Measurements from ENCODE around the gene CYP26B1. TPM values are rescaled to one million over a fixed set of nuclear protein-coding genes. Genes with fewer than 3 reads are reported as not detected.

Gene CYP26B1
- total RNA-seq, 1 experiment from 2014 or later = 0.20 TPM

DNA sequence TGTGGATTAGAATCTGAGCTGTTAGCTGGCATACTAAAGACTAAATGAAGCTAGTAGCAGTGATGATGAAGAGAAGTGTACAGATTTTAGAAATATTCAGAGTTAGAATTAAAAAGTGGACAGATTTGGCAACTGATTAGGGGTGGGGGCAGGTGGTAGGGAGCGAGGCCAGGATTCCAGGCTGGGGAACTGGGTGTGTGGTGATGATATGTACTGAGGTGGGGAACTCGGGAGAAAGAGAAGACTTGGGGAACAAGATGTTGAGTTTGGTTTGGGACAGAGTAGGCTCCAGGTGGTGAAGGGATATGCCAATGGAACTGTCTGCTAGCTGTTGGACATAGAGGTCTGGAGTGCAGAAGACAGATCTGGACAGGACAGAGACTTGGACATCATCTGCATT, 9.2 kb upstream of the CYP26B1 start:
- Mint-ChIP-seq H3K4me1 (peaks cover 0 to 4% of the 10 kb centered on the region in 2 experiments; a peak in 1 of 4 replicates), H3K4me3 (no peak overlapping the region), H3K36me3 (ENCODE audit: insufficient read depth in 1 of 3, low read depth in 3 of 3) (no peaks in the 10 kb centered on the region), H3K27ac (no peak overlapping the region), H3K27me3 (ENCODE audit: low read depth) (peaks cover 42% of the 10 kb centered on the region), H3K9me3 (no peaks in the 10 kb centered on the region)
- Histone ChIP-seq H4K20me1 (ENCODE audit: control insufficient read depth, insufficient read depth, insufficient read length) (no peaks in the 10 kb centered on the region), H3K18ac (ENCODE audit: insufficient read length, low read depth, low read length) (no peak overlapping the region), H2BK5ac (ENCODE audit: insufficient read length, low read length) (no peak overlapping the region), H3K4me2 (ENCODE audit: insufficient read depth, insufficient read length, low read length) (no peak overlapping the region), H3K14ac (ENCODE audit: insufficient read depth, low read length) (no peak overlapping the region), H3K4me1 (ENCODE audit: insufficient read depth, low read length) (no peaks in the 10 kb centered on the region), H3K23me2 (ENCODE audit: insufficient read length, low read depth, low read length, poor library complexity, severe bottlenecking) (no peaks in the 10 kb centered on the region), H4K91ac (ENCODE audit: insufficient read length, low read depth, low read length) (no peak overlapping the region), H3T11ph (ENCODE audit: low read length) (no peak overlapping the region), H2BK15ac (ENCODE audit: low read depth, low read length) (no peak overlapping the region), H3K27ac (ENCODE audit: insufficient read length, low read depth, low read length) (no peak overlapping the region), H2BK12ac (ENCODE audit: insufficient read length, low read depth, low read length) (no peak overlapping the region), H3K9ac (ENCODE audit: extremely low read depth, insufficient read length, low read length) (no peak overlapping the region), H3K79me2 (ENCODE audit: insufficient read depth, low read length) (no peaks in the 10 kb centered on the region), H3K9me3 (ENCODE audit: control insufficient read depth, low read depth, low read length) (no peaks in the 10 kb centered on the region), H3K23ac (ENCODE audit: insufficient read length, low read depth, low read length) (no peak overlapping the region), H3K27me3 (ENCODE audit: insufficient read depth, low read length) (no peaks in the 10 kb centered on the region; the same call in 1 of the 2 replicates), H4K8ac (replicated peaks; ENCODE audit: insufficient read length, low read depth, low read length) (no peak overlapping the region), H3K79me1 (ENCODE audit: insufficient read depth, low read depth, low read length, poor library complexity, severe bottlenecking) (no peaks in the 10 kb centered on the region), H3K4ac (ENCODE audit: low read depth, low read length) (no peak overlapping the region), H2AFZ (ENCODE audit: low read length) (no peak overlapping the region), H2BK20ac (ENCODE audit: low read depth, low read length, poor library complexity, severe bottlenecking) (no peak overlapping the region), H2BK120ac (ENCODE audit: low read depth, low read length, poor library complexity, severe bottlenecking) (no peak overlapping the region), H3K56ac (ENCODE audit: insufficient read length, low read depth, low read length) (no peak overlapping the region), H2AK5ac (ENCODE audit: insufficient read length, low read length) (no peak overlapping the region), H4K5ac (ENCODE audit: insufficient read length, low read depth, low read length) (no peak overlapping the region)
- no peak for DNase-seq
- no CpG with 5 or more reads among the region's 2 CpGs for WGBS (ENCODE audit: extremely low coverage, insufficient read length, low lambda C conversion rate)
- no peak for TF ChIP-seq CTCF (conservative IDR thresholded peaks at IDR 0.05)
